PC-3 (cell line): ENCODE measurements around the gene GNB2. TPM values are rescaled to one million over a fixed set of nuclear protein-coding genes. Genes with fewer than 3 reads are reported as not detected.
A peak's percentile ranks its signal among the peaks of the same experiment; 100 is the strongest.

ENCODE experiments used
- ATAC-seq: fragments of 200-7000 bp; cut with Tn5 transposase; 2 replicates; pipeline ENCODE4 v1.9.1; 2020; ENCODE audit warnings: mild to moderate bottlenecking, moderate library complexity
- BruUV-seq: library from RNA; stranded (reverse); fragments of 400-500 nt; replicated peaks from 2 replicates; lab custom pipeline; 2021; lab: Mats Ljungman, UMichigan
- CTCF ChIA-PET: fragments of 300-600 bp; sonication (Branson Sonifier 250); formaldehyde crosslinking; loops from one replicate; lab custom pipeline; 2022; ENCODE audit warnings: antibody characterized with exemption; lab: Charles Lee
- POLR2A ChIA-PET: fragments of 300-600 bp; sonication (Branson Sonifier 250); formaldehyde crosslinking; loops from one replicate; lab custom pipeline; 2022; ENCODE audit warnings: antibody characterized with exemption; ENCODE audit not compliant: unreplicated experiment; lab: Charles Lee
- DNase-seq: peaks from one replicate; pipeline ENCODE4 v3.0.0-alpha.2; 2015
- H2AFZ ChIP-seq: fragments of 300-600 bp; sonication (generic); 2 replicates; pipeline ENCODE4 v1.6.0; 2016; ENCODE audit warnings: antibody characterized with exemption, low read length
- H3F3A ChIP-seq: fragments of 300-600 bp; sonication (generic); one replicate; pipeline ENCODE4 v1.6.0; 2017; ENCODE audit warnings: antibody characterized with exemption, low read length, control low read depth, mild to moderate bottlenecking; ENCODE audit not compliant: unreplicated experiment
- H3K27ac ChIP-seq: fragments of 300-600 bp; sonication (generic); 2 replicates; pipeline ENCODE4 v1.5.1; 2016; ENCODE audit warnings: mild to moderate bottlenecking, low read length
- H3K27me3 ChIP-seq: fragments of 300-600 bp; sonication (generic); 2 replicates; pipeline ENCODE4 v1.6.1; 2016; ENCODE audit warnings: low read length, mixed read lengths
- H3K36me3 ChIP-seq: fragments of 300-600 bp; sonication (generic); 2 replicates; pipeline ENCODE4 v1.6.1; 2016; ENCODE audit warnings: low read depth, mixed run types, low read length, mixed read lengths
- H3K4me1 ChIP-seq: fragments of 300-600 bp; sonication (generic); 2 replicates; pipeline ENCODE4 v1.5.1; 2016; ENCODE audit warnings: low read length; ENCODE audit not compliant: insufficient read depth
- H3K4me2 ChIP-seq: fragments of 300-600 bp; sonication (generic); 2 replicates; pipeline ENCODE4 v1.6.0; 2016; ENCODE audit warnings: low read length
- H3K4me3 ChIP-seq: fragments of 300-600 bp; sonication (generic); 2 replicates; pipeline ENCODE4 v1.5.1; 2016; ENCODE audit warnings: mild to moderate bottlenecking, low read length, mixed read lengths
- H3K79me2 ChIP-seq: fragments of 300-600 bp; sonication (generic); 2 replicates; pipeline ENCODE4 v1.6.1; 2017; ENCODE audit warnings: low read length, mixed read lengths
- H3K9ac ChIP-seq: fragments of 300-600 bp; sonication (generic); 2 replicates; pipeline ENCODE4 v1.6.0; 2016; ENCODE audit warnings: mild to moderate bottlenecking, low read length
- H3K9me2 ChIP-seq: fragments of 300-600 bp; sonication (generic); replicated peaks from 2 replicates; pipeline ENCODE4 v1.6.1; 2016; ENCODE audit warnings: mixed run types, low read length, mixed read lengths
- H3K9me3 ChIP-seq: fragments of 300-600 bp; sonication (generic); 2 replicates; pipeline ENCODE4 v1.6.1; 2016; ENCODE audit warnings: low read length, mixed read lengths
- H4K20me1 ChIP-seq: fragments of 300-600 bp; sonication (generic); 2 replicates; pipeline ENCODE4 v1.6.1; 2016; ENCODE audit warnings: low read length, mixed read lengths
- CTCF ChIP-seq: fragments of 300-600 bp; sonication (generic); conservative IDR thresholded peaks from 2 replicates; pipeline ENCODE4 v1.5.1; 2017; ENCODE audit warnings: antibody characterized with exemption, low read depth, mild to moderate bottlenecking, low read length
- EZH2 ChIP-seq: fragments of 300-600 bp; sonication (generic); IDR thresholded peaks from one replicate; pipeline ENCODE4 v1.6.1; 2017; ENCODE audit warnings: antibody characterized with exemption, mild to moderate bottlenecking, low read length; ENCODE audit not compliant: unreplicated experiment
- EZH2phosphoT487 ChIP-seq: fragments of 300-600 bp; sonication (generic); IDR thresholded peaks from 2 replicates; pipeline ENCODE4 v1.6.1; 2018; ENCODE audit warnings: mild to moderate bottlenecking, antibody characterized with exemption, low read length, borderline replicate concordance
- intact Hi-C: fragments of 100-400 bp; cut with micrococcal nuclease; formaldehyde crosslinking; loops from 2 replicates; pipeline ENCODE4 v1.9.0; 2023
- total RNA-seq: library from RNA; depleted of rRNA; stranded (reverse); fragments of >200 nt; gene quantifications from 2 replicates; pipeline ENCODE4 v1.2.3, GENCODE V29; 2014

The GNB2 gene
- total RNA-seq, 1 experiment from 2014 or later, result 164 TPM

GRCh38 chr7:100674411-100675104 is 1.0 kb downstream of the GNB2 start:
- ATAC-seq (peak; percentile 1; the same call in 1 of the 2 replicates), DNase-seq (no peak)
- CTCF ChIA-PET, result interaction anchor here (0.6 to 0.8 kb wide), 3 partner anchors 25 to 195 kb away, joined by 3 to 11 read pairs (median 4); partner anchors contain the start of gene FBXO24
- H3F3A ChIP-seq, result no peaks in the 10 kb centered on the region
- TSS peak; percentile 20 for BruUV-seq
- no peaks in the 10 kb centered on the region for H3K9me3 ChIP-seq
- H4K20me1 ChIP-seq, result no peaks in the 10 kb centered on the region
- POLR2A ChIA-PET, result no interaction called here
- H3K79me2 ChIP-seq, result peaks cover 24% of the 10 kb centered on the region
- no peak overlapping the region for H3K27ac ChIP-seq
- peak overlapping the region; percentile 98 for H3K4me2 ChIP-seq
- TF ChIP-seq EZH2phosphoT487 (no peak), EZH2 (no peak), CTCF (no peak)
- intact Hi-C loops, result loop anchor here (5.0 kb wide), 1 partner anchor 47 kb away; no protein-coding TSS in a partner anchor
- H2AFZ ChIP-seq, result peak overlapping the region; percentile 70
- H3K4me3 ChIP-seq, result peak overlapping the region; percentile 100
- H3K36me3 ChIP-seq, result peaks cover 8% of the 10 kb centered on the region; the same call in 1 of the 2 replicates
- no peaks in the 10 kb centered on the region for H3K9me2 ChIP-seq
- H3K4me1 ChIP-seq, result no peaks in the 10 kb centered on the region
- H3K27me3 ChIP-seq, result no peaks in the 10 kb centered on the region
- peak overlapping the region; percentile 92 for H3K9ac ChIP-seq

GRCh38 chr7:100675105-100675451 is 1.5 kb downstream of the GNB2 start:
- ChIA-PET CTCF (interaction anchor here (0.6 kb wide), 2 partner anchors 26 to 196 kb away, joined by 4 to 11 read pairs; no protein-coding TSS in a partner anchor), POLR2A (no interaction called here)
- H3K79me2 ChIP-seq, result peaks cover 24% of the 10 kb centered on the region
- H3K36me3 ChIP-seq, result peaks cover 8% of the 10 kb centered on the region; the same call in 1 of the 2 replicates
- H3K27ac ChIP-seq, result no peak overlapping the region
- peak overlapping the region; percentile 100 for H3K4me3 ChIP-seq
- no peaks in the 10 kb centered on the region for H3K27me3 ChIP-seq
- H3K9ac ChIP-seq, result peak overlapping the region; percentile 92; the same call in 1 of the 2 replicates
- H3K4me1 ChIP-seq, result no peaks in the 10 kb centered on the region
- H3K9me2 ChIP-seq, result no peaks in the 10 kb centered on the region
- no peak for TF ChIP-seq EZH2
- no peak for TF ChIP-seq EZH2phosphoT487
- no peaks in the 10 kb centered on the region for H4K20me1 ChIP-seq
- BruUV-seq, result no TSS peak
- peak overlapping the region; percentile 98 for H3K4me2 ChIP-seq
- no peaks in the 10 kb centered on the region for H3F3A ChIP-seq
- no peaks in the 10 kb centered on the region for H3K9me3 ChIP-seq
- no peak overlapping the region for H2AFZ ChIP-seq
- intact Hi-C loops, result no loop called here
- DNase-seq, result no peak
- no peak for ATAC-seq

DNA sequence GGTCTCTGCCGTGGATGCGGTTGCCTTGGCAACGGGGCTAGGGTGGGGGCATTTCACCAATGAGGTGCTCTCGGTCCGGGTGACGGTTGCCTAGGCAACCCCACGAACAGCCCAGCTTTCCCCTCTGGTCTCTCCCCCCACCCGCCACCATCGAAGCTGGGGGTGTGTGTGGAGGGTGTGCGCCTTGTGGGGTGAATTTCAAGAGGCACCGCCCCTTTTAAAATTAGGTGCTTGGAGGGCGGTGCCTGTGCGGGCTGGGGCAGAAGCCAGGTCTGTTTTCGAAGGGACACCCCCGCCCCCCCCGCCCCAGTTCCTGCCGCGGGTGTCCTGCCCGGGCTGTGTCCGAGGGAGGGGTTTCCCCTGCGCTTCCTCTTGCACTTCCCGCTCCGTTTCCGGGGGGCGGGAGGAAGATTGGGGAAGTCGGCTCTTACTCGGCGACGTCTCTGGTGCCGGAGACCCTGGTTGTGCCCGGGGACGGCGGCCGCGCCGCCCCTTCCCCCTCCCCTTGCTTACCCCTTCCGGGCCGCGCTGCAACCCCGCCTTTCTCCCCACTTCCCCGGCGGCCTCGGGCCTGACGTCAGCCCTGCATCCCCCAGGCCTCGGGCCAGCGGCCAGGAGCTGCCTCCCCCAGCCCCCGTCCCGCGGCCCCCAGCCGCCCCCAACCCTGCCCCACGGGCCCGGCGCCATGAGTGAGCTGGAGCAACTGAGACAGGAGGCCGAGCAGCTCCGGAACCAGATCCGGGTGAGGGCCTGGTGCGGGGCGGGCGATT is 2.2 kb downstream of the GNB2 start:
- ChIA-PET CTCF (interaction anchor here (0.5 kb wide), 1 partner anchor 116 kb away, joined by 5 read pairs; no protein-coding TSS in a partner anchor), POLR2A (interaction anchor here (0.7 kb wide), 3 partner anchors 22 to 210 kb away, joined by 3 to 12 read pairs (median 4); partner anchors contain the start of genes FBXO24 and LRCH4)
- no peaks in the 10 kb centered on the region for H3K27me3 ChIP-seq
- peak; percentile 49 for DNase-seq
- H3K4me1 ChIP-seq, result no peaks in the 10 kb centered on the region
- peak overlapping the region; percentile 31; the same call in 1 of the 2 replicates for H3K9ac ChIP-seq
- peak overlapping the region; percentile 100 for H3K4me3 ChIP-seq
- TF ChIP-seq CTCF, result no peak
- TF ChIP-seq EZH2phosphoT487, result no peak
- TF ChIP-seq EZH2, result no peak
- H3K9me3 ChIP-seq, result no peaks in the 10 kb centered on the region
- H3K27ac ChIP-seq, result no peak overlapping the region
- H3K4me2 ChIP-seq, result peak overlapping the region; percentile 98
- no TSS peak for BruUV-seq
- intact Hi-C loops, result no loop called here
- no peaks in the 10 kb centered on the region for H4K20me1 ChIP-seq
- ATAC-seq, result peak; percentile 21
- no peaks in the 10 kb centered on the region for H3F3A ChIP-seq
- H3K79me2 ChIP-seq, result peaks cover 24% of the 10 kb centered on the region
- H3K36me3 ChIP-seq, result peaks cover 8% of the 10 kb centered on the region; the same call in 1 of the 2 replicates
- H3K9me2 ChIP-seq, result no peaks in the 10 kb centered on the region
- H2AFZ ChIP-seq, result 0 out of 2 replicates have a peak overlapping the region, but pooled peaks have one; percentile 50
